ES-I3 (cell line): ENCODE data around the gene RDH12.

Experiments
- H3K36me3 ChIP-seq: 2 replicates; pipeline ENCODE4 v1.6.1; 2013; ENCODE audit warnings: mild to moderate bottlenecking, low read length, control low read depth, moderate library complexity; ENCODE audit not compliant: insufficient read depth
- H3K4me1 ChIP-seq: 2 replicates; pipeline ENCODE4 v1.6.1; 2013; ENCODE audit warnings: mild to moderate bottlenecking, control low read depth, low read length; ENCODE audit not compliant: insufficient read depth
- H3K9ac ChIP-seq: 2 replicates; pipeline ENCODE4 v1.6.1; 2013; ENCODE audit warnings: low read depth, mild to moderate bottlenecking, low read length, moderate library complexity
- H3K9me3 ChIP-seq: 2 replicates; pipeline ENCODE4 v1.6.1; 2013; ENCODE audit warnings: mild to moderate bottlenecking, low read length, moderate library complexity; ENCODE audit not compliant: control insufficient read depth, insufficient read depth

The RDH12 gene

DNA sequence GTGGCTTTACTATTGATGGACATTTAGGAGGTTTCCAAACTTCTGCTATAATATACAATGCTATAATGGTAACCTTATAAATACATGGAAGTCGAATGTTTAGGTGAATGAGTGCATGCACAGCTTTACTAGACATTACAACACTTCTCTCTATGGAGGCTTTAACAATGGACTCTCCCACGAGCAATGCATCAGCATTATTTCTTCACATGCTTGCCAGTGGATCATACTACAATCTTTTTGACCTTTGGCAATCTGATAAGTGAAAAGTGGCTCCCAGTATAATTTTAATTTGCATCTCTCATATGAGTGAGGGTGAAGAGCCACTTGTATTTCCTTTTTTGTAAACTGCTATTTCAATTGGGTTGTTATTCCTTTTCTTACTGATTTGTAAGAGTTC, 18.2 kb downstream of the RDH12 start:
- H3K9me3 ChIP-seq = no peaks in the 10 kb centered on the region
- no peaks in the 10 kb centered on the region for H3K36me3 ChIP-seq
- H3K4me1 ChIP-seq = no peaks in the 10 kb centered on the region
- no peak overlapping the region for H3K9ac ChIP-seq

GRCh38 chr14:67721875-67722274, 20.2 kb downstream of the RDH12 start:
- Histone ChIP-seq H3K9ac (no peak overlapping the region; the same call in 1 of the 2 replicates), H3K9me3 (no peaks in the 10 kb centered on the region), H3K36me3 (no peaks in the 10 kb centered on the region), H3K4me1 (no peaks in the 10 kb centered on the region)

- H3K9ac ChIP-seq = peak overlapping the region; percentile 7; the same call in 1 of the 2 replicates
- H3K9me3 ChIP-seq = no peaks in the 10 kb centered on the region
- no peaks in the 10 kb centered on the region for H3K4me1 ChIP-seq
- H3K36me3 ChIP-seq = no peaks in the 10 kb centered on the region
Measured at GRCh38 chr14:67722293-67722692, 20.6 kb downstream of the RDH12 start.

GRCh38 chr14:67725171-67725570, 23.5 kb downstream of the RDH12 start:
- Histone ChIP-seq H3K4me1 (peaks cover 17% of the 10 kb centered on the region; the same call in 1 of the 2 replicates), H3K9me3 (no peaks in the 10 kb centered on the region), H3K36me3 (no peaks in the 10 kb centered on the region), H3K9ac (no peak overlapping the region)

- peaks cover 17% of the 10 kb centered on the region; the same call in 1 of the 2 replicates for H3K4me1 ChIP-seq
- no peaks in the 10 kb centered on the region for H3K9me3 ChIP-seq
- H3K9ac ChIP-seq = no peak overlapping the region
- H3K36me3 ChIP-seq = no peaks in the 10 kb centered on the region
Measured at GRCh38 chr14:67727361-67727760, 25.7 kb downstream of the RDH12 start.

GRCh38 chr14:67728258-67728657, 26.6 kb downstream of the RDH12 start:
- Histone ChIP-seq H3K9me3 (no peaks in the 10 kb centered on the region), H3K9ac (no peak overlapping the region), H3K36me3 (no peaks in the 10 kb centered on the region), H3K4me1 (peaks cover 17% of the 10 kb centered on the region; the same call in 1 of the 2 replicates)

DNA sequence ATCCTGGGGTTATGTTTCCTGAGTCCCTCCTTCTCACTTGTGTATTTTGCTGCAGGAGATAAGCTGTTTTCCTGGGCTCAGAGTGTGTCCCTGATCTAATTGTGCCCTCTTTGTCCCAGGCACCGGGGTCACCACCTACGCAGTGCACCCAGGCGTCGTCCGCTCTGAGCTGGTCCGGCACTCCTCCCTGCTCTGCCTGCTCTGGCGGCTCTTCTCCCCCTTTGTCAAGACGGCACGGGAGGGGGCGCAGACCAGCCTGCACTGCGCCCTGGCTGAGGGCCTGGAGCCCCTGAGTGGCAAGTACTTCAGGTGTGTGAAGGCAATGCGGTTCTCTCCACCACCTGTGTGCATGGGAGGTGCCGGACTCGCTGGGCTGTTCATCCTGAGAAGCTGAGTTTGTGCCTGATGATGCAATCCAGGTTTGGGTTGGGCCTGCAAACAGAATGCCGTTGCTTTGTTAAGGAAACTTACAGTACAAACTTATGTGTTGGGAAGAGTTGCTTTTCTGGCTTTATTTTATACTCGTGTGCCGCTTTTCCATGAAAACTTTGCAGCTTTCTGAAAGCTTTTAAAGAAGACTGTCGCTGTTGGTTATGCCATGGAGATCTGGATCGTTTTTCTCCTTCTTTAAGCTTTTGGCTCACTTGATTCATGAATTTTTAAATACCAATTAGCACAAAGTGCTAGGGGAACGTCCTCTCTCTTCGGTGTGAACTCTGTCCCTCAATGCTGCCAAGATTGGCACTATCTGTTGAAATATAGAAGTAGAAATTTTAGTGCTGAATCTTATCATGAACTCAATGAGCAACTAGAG, 27.6 kb downstream of the RDH12 start:
- H3K9ac ChIP-seq = peak overlapping the region; percentile 26
- no peaks in the 10 kb centered on the region for H3K9me3 ChIP-seq
- H3K4me1 ChIP-seq = peaks cover 18% of the 10 kb centered on the region
- no peaks in the 10 kb centered on the region for H3K36me3 ChIP-seq

DNA sequence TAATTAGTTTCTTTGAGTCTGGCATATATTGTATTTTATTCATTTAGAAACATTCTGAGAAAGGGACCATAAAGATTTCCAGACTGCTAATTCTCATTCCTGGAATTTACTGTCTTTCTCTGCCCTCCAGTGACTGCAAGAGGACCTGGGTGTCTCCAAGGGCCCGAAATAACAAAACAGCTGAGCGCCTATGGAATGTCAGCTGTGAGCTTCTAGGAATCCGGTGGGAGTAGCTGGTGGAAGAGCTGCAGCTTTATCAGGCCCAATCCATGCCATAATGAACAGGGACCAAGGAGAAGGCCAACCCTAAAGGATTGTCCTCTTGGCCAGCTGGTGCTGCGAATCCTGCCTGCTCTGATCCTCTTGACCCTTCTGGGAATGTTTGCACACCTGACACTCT, 31.9 kb downstream of the RDH12 start:
- H3K9ac ChIP-seq = no peak overlapping the region
- H3K4me1 ChIP-seq = peaks cover 15% of the 10 kb centered on the region
- H3K9me3 ChIP-seq = no peaks in the 10 kb centered on the region
- no peaks in the 10 kb centered on the region for H3K36me3 ChIP-seq

DNA sequence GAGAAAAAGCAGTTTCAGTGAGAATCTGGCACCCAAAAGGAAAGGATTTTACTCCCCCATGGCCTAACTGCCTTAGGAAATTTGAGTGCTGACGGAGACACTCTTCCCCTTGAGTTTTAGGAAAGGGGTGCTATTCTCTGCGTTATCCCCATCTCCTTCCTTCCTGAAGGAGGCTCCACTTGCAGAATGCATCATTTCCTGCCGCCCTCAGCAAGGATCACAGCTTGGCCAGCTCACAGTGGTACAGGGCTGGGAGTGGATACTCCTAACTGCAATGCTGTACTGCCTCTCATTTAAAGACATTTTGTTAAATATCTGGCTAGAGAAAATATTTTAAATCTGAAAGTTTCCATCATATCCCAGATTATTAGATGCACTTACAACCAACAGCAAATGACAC, 33.0 kb downstream of the RDH12 start:
- H3K36me3 ChIP-seq = no peaks in the 10 kb centered on the region
- no peaks in the 10 kb centered on the region for H3K9me3 ChIP-seq
- no peak overlapping the region for H3K9ac ChIP-seq
- H3K4me1 ChIP-seq = peaks cover 10% of the 10 kb centered on the region

- Histone ChIP-seq H3K9me3 (no peaks in the 10 kb centered on the region), H3K36me3 (no peaks in the 10 kb centered on the region), H3K9ac (no peak overlapping the region), H3K4me1 (peaks cover 5% of the 10 kb centered on the region; the same call in 1 of the 2 replicates)
Measured at GRCh38 chr14:67735336-67736147, 33.9 kb downstream of the RDH12 start.

- Histone ChIP-seq H3K4me1 (peaks cover 5% of the 10 kb centered on the region; the same call in 1 of the 2 replicates), H3K9ac (no peak overlapping the region), H3K36me3 (no peaks in the 10 kb centered on the region), H3K9me3 (no peaks in the 10 kb centered on the region)
Measured at GRCh38 chr14:67736771-67737170, 35.1 kb downstream of the RDH12 start.

DNA sequence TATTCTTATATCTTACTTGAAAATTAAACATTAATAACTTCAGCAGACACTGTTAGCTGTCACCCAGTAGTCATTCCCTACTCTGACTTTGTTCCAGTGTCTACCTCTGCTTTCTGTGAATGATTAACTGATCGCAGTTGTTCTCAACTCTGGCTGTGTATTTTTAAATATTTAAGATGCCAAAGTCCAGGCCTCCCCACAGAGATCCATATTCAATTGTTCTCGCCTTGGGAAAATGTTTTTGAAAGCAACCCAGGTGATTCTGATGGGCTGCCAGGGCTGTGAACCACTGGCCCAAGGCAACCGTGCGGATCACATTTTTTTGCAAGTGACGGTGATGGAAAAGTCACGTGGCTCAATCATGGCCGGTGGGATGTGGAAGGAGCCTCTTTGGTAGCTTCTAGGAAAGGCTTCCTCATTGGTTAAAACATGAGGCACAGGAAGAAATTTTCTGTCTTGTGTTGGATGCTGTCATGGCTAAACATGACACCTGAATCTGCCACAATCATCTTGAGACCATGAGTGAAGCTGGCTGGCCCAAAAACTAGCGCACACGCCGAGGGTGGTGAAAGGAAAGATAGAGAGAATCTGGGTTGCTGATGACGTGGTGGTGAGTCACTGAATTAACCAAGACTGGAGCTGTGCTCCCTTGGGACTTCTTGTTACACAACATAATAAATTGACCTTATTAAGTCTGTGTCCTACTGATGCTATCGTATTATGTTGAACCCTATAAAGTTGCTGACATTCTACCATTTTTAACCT, 37.2 kb downstream of the RDH12 start:
- Histone ChIP-seq H3K36me3 (no peaks in the 10 kb centered on the region), H3K9me3 (no peaks in the 10 kb centered on the region), H3K9ac (no peak overlapping the region), H3K4me1 (peaks cover 5% of the 10 kb centered on the region; the same call in 1 of the 2 replicates)

DNA sequence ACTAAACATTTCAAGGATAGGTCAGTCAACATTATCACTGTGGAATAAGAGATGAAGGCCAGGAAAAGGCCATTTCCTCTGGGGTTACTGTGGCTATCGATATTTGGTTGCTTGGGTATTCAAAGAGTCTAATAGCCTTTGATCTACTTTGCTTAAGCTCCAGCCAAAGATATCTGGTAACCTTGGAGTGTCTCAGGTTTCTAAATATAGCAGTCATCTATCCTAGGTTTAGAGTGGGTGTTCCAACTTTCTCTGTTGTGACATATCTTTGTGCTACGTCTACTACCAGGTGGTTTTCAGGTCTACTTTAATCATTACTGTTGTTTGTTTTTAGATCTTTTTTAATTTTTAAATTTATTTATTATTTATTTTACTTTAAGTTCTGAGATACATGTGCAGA, 42.4 kb downstream of the RDH12 start:
- H3K4me1 ChIP-seq = no peaks in the 10 kb centered on the region
- no peak overlapping the region for H3K9ac ChIP-seq
- peaks cover 6% of the 10 kb centered on the region; the same call in 1 of the 2 replicates for H3K36me3 ChIP-seq
- no peaks in the 10 kb centered on the region for H3K9me3 ChIP-seq

DNA sequence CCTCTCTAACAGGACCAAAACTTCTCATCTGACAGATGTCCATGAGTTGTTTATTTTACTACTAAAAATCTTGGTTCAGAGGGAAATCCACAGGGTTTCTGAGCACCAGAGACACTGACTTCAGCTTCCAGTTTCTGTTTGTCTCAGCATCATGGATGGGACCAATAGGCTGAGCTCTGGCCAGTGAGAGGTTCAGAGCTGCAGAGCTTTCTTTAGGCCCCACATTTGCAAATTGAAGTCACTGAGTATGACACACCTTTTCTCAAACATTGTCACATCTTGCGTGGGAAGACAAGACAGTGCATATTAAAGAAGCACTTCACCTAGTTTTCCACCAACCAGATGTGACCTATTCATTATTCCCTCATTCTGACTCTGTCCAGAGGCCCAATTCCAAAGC, 45.2 kb downstream of the RDH12 start:
- Histone ChIP-seq H3K9ac (no peak overlapping the region), H3K4me1 (no peaks in the 10 kb centered on the region), H3K9me3 (no peaks in the 10 kb centered on the region), H3K36me3 (peaks cover 16% of the 10 kb centered on the region; the same call in 1 of the 2 replicates)
